Panc1 (cell line): ENCODE results near the gene CDK5RAP2. TPM values are rescaled to one million over a fixed set of nuclear protein-coding genes. Genes with fewer than 3 reads are reported as not detected.

ENCODE experiments used
- ATAC-seq: fragments of 200-7000 bp; cut with Tn5 transposase; 2 replicates; pipeline ENCODE4 v1.9.1; 2020; ENCODE audit warnings: mild to moderate bottlenecking, moderate library complexity
- BruUV-seq: library from RNA; stranded (reverse); fragments of 400-500 nt; replicated peaks from 2 replicates; lab custom pipeline; 2021; lab: Mats Ljungman, UMichigan
- CTCF ChIA-PET: fragments of 300-600 bp; sonication (Branson Sonifier 250); formaldehyde crosslinking; loops from one replicate; lab custom pipeline; 2022; ENCODE audit warnings: antibody characterized with exemption; lab: Charles Lee
- POLR2A ChIA-PET: fragments of 300-600 bp; sonication (Branson Sonifier 250); formaldehyde crosslinking; loops from one replicate; lab custom pipeline; 2022; ENCODE audit warnings: antibody characterized with exemption; lab: Charles Lee
- DNase-seq: peaks from one replicate; pipeline ENCODE4 v3.0.0-alpha.2; 2010; ENCODE audit warnings: low read depth, low spot score
- H3K27ac ChIP-seq: 2 replicates; pipeline ENCODE4 v1.5.1; 2011; ENCODE audit warnings: mild to moderate bottlenecking, low read length, inconsistent platforms
- H3K27me3 ChIP-seq: fragments of 200-500 bp; sonication (Bioruptor generic); 2 replicates; pipeline ENCODE4 v1.6.0; 2014; ENCODE audit warnings: low read length, inconsistent platforms; ENCODE audit not compliant: control insufficient read depth, insufficient read depth
- H3K36me3 ChIP-seq: fragments of 200-500 bp; sonication (Bioruptor generic); 2 replicates; pipeline ENCODE4 v1.5.1; 2014; ENCODE audit warnings: inconsistent platforms, mild to moderate bottlenecking, low read length, moderate library complexity; ENCODE audit not compliant: control insufficient read depth, insufficient read depth
- H3K4me1 ChIP-seq: 2 replicates; pipeline ENCODE4 v1.5.1; 2011; ENCODE audit warnings: inconsistent platforms, mild to moderate bottlenecking, low read length, moderate library complexity; ENCODE audit not compliant: control insufficient read depth, insufficient read depth
- H3K4me3 ChIP-seq, 2 experiments: 2 replicates each; pipeline ENCODE4 v1.5.1; 2011 to 2012; ENCODE audit warnings: low read depth in 2 of 2, low read length in 2 of 2, mild to moderate bottlenecking in 2 of 2, inconsistent platforms in 1 of 2, moderate library complexity in 1 of 2
- H3K9me3 ChIP-seq: fragments of 200-500 bp; sonication (Bioruptor generic); 2 replicates; pipeline ENCODE4 v1.5.1; 2014; ENCODE audit warnings: low read depth, mild to moderate bottlenecking, inconsistent platforms, low read length, moderate library complexity; ENCODE audit not compliant: control insufficient read depth, insufficient read depth
- CTCF ChIP-seq: fragments of 450-650 bp; IDR thresholded peaks from 2 replicates; pipeline ENCODE4 v1.5.1; 2017; ENCODE audit warnings: mild to moderate bottlenecking
- POLR2AphosphoS5 ChIP-seq: IDR thresholded peaks from 2 replicates; pipeline ENCODE4 v1.6.1; 2012; ENCODE audit warnings: mild to moderate bottlenecking, low read depth, low read length, moderate library complexity
- REST ChIP-seq, 2 experiments: IDR thresholded peaks; 2 replicates each; pipeline ENCODE4 v1.6.1; 2011 to 2012; ENCODE audit warnings: low read depth in 2 of 2, control low read depth in 1 of 2, low read length in 1 of 2, mild to moderate bottlenecking in 1 of 2, moderate library complexity in 1 of 2; ENCODE audit not compliant: insufficient read depth in 1 of 2
- SIN3A ChIP-seq: IDR thresholded peaks from 2 replicates; pipeline ENCODE4 v1.6.1; 2012; ENCODE audit warnings: low read depth, mild to moderate bottlenecking, low read length, moderate library complexity, borderline replicate concordance; ENCODE audit not compliant: insufficient read depth
- TCF7L2 ChIP-seq: IDR thresholded peaks from 2 replicates; pipeline ENCODE4 v1.6.1; 2011; ENCODE audit warnings: mild to moderate bottlenecking, low read depth, low read length, inconsistent platforms
- in situ Hi-C: cut with HindIII; loops from 2 replicates; pipeline ENCODE4 v1.10.0; 2016; ENCODE audit warnings: low sequenced_read_pairs, low pct_unique_long_range_greater_than_20kb
- intact Hi-C: fragments of 100-400 bp; cut with micrococcal nuclease; formaldehyde crosslinking; loops from one replicate; pipeline ENCODE4 v1.10.0; 2022; ENCODE audit not compliant: unreplicated experiment
- total RNA-seq: library from RNA; stranded (reverse); gene quantifications from one replicate; pipeline ENCODE4 v1.2.1, GENCODE V29; 2021; ENCODE audit not compliant: unreplicated experiment

Gene CDK5RAP2
- total RNA-seq, 1 experiment from 2014 or later, result 47.7 TPM

DNA sequence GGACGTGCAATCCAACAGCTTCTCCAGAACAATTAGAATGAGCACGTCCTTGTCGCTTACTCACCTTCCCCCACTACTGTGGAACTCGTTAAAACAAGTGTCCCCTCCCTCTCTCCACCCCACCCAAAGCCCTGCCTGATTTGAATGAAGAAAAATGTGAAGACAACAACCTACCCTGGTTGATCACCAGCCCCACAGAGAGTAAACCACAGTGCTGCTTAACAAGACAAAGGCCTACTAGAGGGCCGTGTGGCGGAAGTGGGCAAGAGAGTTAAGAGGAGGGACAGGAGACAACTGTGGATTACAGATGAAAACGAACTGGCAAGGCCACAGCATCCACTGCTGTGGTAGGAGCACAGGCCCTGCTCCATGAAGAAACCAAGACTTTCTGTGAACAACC lies 51.1 kb downstream of the CDK5RAP2 start:
- TF ChIP-seq TCF7L2 (no peak), CTCF (no peak), POLR2AphosphoS5 (no peak), SIN3A (no peak), REST (IDR thresholded peaks at IDR 0.05; ENCODE audit: insufficient read depth in 1 of 2, low read depth in 2 of 2, low read length in 1 of 2) (no peak)
- Histone ChIP-seq H3K27ac (no peak overlapping the region), H3K4me3 (no peak overlapping the region), H3K36me3 (peaks cover 10% of the 10 kb centered on the region), H3K9me3 (no peaks in the 10 kb centered on the region), H3K4me1 (no peaks in the 10 kb centered on the region), H3K27me3 (no peaks in the 10 kb centered on the region)
- no peak for DNase-seq
- CTCF ChIA-PET, result no interaction called here
- intact Hi-C loops, result no loop called here
- BruUV-seq, result no TSS peak
- ATAC-seq, result no peak
- in situ Hi-C loops, result no loop called here
- POLR2A ChIA-PET, result no interaction called here

- in situ Hi-C loops (no loop called here), intact Hi-C loops (no loop called here)
- POLR2A ChIA-PET, result no interaction called here
- CTCF ChIA-PET, result no interaction called here
- no peak for DNase-seq
- no TSS peak for BruUV-seq
- no peaks in the 10 kb centered on the region for H3K4me1 ChIP-seq
- TF ChIP-seq CTCF, result no peak
- TF ChIP-seq POLR2AphosphoS5, result no peak
- no peak for TF ChIP-seq SIN3A
- no peak for TF ChIP-seq TCF7L2
- no peak for TF ChIP-seq REST (IDR thresholded peaks at IDR 0.05; ENCODE audit: insufficient read depth in 1 of 2, low read depth in 2 of 2, low read length in 1 of 2)
- H3K4me3 ChIP-seq, result no peak overlapping the region
- H3K36me3 ChIP-seq, result peaks cover 14% of the 10 kb centered on the region
- H3K9me3 ChIP-seq, result no peaks in the 10 kb centered on the region
- H3K27ac ChIP-seq, result no peak overlapping the region
- H3K27me3 ChIP-seq, result no peaks in the 10 kb centered on the region
- no peak for ATAC-seq
Observed at GRCh38 chr9:120528327-120528726, 51.6 kb downstream of the CDK5RAP2 start.
